BJ (cell line): ENCODE data around the gene ZBP1. TPM values are rescaled to one million over a fixed set of nuclear protein-coding genes. Genes with fewer than 3 reads are reported as not detected.

Experiments used
- CTCF ChIA-PET: fragments of 350-600 bp; formaldehyde crosslinking; extraction: SDS; loops from one replicate; lab custom pipeline; 2021; ENCODE audit warnings: antibody characterized with exemption, inconsistent platforms; lab: Yijun Ruan, JAX
- POLR2A ChIA-PET: fragments of 300-600 bp; sonication (Branson Sonifier 250); formaldehyde crosslinking; extraction: SDS; loops from one replicate; lab custom pipeline; 2021; ENCODE audit warnings: antibody characterized with exemption; lab: Charles Lee
- DNase-seq: peaks from one replicate; pipeline ENCODE4 v3.0.0-alpha.2; 2011; ENCODE audit warnings: low read depth
- H3K27me3 ChIP-seq: 2 replicates; pipeline ENCODE4 v1.6.0; 2011; ENCODE audit warnings: low read length; ENCODE audit not compliant: control insufficient read depth, insufficient read depth
- H3K36me3 ChIP-seq: 2 replicates; pipeline ENCODE4 v1.5.1; 2011; ENCODE audit warnings: low read length; ENCODE audit not compliant: control insufficient read depth, insufficient read depth
- H3K4me3 ChIP-seq: 2 replicates; pipeline ENCODE4 v1.5.1; 2011; ENCODE audit warnings: low read depth, mild to moderate bottlenecking, control low read depth, low read length
- polyA plus RNA-seq: library from polyadenylated mRNA; depleted of rRNA; stranded (reverse); fragments of >200 nt; gene quantifications from 2 replicates; pipeline ENCODE4 v1.2.3, GENCODE V29; 2011
- TF ChIP-seq, protein P1 (sequence below): IDR thresholded peaks from 2 replicates; pipeline ENCODE4 v1.5.1; 2011; ENCODE audit warnings: low read depth, mild to moderate bottlenecking, control low read depth, inconsistent platforms, low read length, moderate library complexity; ENCODE audit not compliant: insufficient read depth

The ZBP1 gene
- polyA plus RNA-seq, 1 experiment = not detected

DNA sequence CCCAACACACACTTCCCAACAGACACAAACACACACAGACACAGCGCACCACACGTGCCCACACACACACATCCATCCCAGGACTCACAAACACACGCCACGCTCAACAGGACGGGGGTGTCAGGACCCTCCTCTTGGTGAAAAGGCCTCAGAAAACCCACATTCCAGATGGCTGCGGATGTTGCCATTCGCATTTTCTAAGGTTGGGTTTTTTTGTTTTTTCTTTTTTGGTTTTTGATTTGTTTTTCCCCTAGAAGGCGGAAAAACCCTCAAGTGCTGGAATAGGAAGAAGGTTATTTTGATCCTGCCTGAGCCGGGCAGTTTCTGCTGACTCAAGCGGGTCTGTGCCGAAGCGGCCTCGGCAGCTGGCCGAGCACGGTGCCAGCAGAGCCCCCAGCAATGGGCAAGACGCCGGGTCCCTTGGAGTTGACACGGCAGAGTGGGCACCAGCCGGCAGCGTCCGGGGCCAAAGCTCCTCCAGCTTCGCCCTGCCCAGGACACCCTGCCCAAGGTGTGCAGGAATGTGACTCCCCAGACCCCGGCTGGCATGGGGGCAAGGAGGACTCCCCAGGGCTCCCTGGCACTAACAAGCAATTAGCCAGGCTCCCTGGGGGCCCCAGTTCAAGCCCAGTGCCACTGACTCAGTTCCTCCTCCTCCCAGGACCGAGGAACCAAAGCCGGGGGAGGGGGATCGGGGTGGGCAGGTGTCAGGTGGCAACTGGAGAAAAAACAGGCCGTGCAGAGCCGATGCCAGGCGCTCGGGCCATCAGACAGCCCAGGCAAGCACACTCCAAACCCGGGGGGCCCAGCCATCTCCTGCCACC is 40.9 kb upstream of the ZBP1 start:
- TF ChIP-seq, protein P1, sequence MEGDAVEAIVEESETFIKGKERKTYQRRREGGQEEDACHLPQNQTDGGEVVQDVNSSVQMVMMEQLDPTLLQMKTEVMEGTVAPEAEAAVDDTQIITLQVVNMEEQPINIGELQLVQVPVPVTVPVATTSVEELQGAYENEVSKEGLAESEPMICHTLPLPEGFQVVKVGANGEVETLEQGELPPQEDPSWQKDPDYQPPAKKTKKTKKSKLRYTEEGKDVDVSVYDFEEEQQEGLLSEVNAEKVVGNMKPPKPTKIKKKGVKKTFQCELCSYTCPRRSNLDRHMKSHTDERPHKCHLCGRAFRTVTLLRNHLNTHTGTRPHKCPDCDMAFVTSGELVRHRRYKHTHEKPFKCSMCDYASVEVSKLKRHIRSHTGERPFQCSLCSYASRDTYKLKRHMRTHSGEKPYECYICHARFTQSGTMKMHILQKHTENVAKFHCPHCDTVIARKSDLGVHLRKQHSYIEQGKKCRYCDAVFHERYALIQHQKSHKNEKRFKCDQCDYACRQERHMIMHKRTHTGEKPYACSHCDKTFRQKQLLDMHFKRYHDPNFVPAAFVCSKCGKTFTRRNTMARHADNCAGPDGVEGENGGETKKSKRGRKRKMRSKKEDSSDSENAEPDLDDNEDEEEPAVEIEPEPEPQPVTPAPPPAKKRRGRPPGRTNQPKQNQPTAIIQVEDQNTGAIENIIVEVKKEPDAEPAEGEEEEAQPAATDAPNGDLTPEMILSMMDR = no peak
- Histone ChIP-seq H3K4me3 (no peak overlapping the region), H3K36me3 (peaks cover 1% of the 10 kb centered on the region; the same call in 1 of the 2 replicates), H3K27me3 (no peaks in the 10 kb centered on the region)
- no peak for DNase-seq
- POLR2A ChIA-PET = no interaction called here
- CTCF ChIA-PET = interaction anchor here (0.6 kb wide), 1 partner anchor 1794 kb away, joined by 3 read pairs; no protein-coding TSS in a partner anchor

DNA sequence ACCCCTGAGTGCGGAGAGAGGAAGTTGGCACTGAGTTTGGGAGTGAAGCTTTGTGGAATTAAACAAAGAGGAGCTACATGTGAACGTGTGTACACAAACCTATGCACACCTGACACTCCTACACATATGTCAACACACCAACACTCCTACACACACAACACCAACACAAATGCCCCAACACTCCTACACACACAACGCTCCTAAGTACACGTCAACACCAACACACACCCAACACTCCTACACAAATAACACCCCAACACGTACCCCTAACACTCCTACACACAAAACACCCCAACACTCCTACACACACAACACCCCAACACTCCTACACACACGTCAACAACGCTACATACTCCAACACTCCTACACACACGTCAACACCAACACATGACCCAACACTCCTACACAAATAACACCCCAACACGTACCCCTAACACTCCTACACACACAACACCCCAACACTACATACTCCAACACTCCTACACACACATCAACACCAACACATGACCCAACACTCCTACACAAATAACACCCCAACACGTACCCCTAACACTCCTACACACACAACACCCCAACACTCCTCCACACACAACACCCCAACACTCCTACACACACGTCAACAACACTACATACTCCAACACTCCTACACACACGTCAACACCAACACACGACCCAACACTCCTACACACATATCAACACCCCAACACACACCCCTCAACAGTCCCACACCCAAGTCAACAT is 40.1 kb upstream of the ZBP1 start:
- DNase-seq = no peak
- TF ChIP-seq, protein P1 = no peak
- Histone ChIP-seq H3K27me3 (no peaks in the 10 kb centered on the region), H3K4me3 (no peak overlapping the region), H3K36me3 (peaks cover 1% of the 10 kb centered on the region; the same call in 1 of the 2 replicates)
- ChIA-PET POLR2A (no interaction called here), CTCF (interaction anchor here (1.6 to 1.9 kb wide), 2 partner anchors 427 to 519 kb away, joined by 4 to 7 read pairs; no protein-coding TSS in a partner anchor)

DNA sequence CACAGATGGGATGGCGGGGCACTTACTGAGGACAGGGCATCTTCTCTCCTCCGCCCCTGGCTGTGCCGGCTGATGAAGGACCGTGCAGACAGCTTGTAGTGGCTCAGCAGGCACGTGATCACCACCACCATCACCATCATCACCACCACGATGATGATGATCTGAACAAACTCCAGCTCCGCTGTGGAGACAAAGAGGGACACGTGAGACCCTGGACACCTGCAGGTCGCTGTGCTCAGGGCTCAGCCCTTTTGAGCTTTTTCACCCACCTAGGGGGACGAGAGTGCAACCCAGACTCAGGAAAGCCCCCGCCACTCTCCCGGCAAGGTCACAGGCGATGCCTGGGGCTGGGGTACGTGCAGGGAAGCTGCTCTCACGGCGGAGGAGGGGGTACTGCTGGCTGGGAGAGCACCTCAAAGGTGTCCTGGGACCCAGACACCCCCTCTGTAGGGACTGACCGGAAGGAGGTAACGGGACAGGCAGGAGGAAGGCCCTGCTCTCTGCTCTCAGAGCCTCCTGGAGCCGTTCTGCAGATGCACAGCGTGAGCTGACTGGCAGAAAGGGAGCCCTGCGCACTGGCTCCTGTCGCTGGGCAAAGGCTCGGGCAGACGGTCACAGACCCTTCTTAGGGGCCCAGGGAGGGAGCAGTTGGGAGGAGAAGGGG is 39.4 kb upstream of the ZBP1 start:
- Histone ChIP-seq H3K27me3 (no peaks in the 10 kb centered on the region), H3K36me3 (peaks cover 1% of the 10 kb centered on the region; the same call in 1 of the 2 replicates), H3K4me3 (no peak overlapping the region)
- CTCF ChIA-PET = interaction anchor here (1.6 to 1.9 kb wide), 2 partner anchors 427 to 520 kb away, joined by 4 to 7 read pairs; no protein-coding TSS in a partner anchor
- POLR2A ChIA-PET = no interaction called here
- TF ChIP-seq, protein P1 = no peak
- DNase-seq = no peak

DNA sequence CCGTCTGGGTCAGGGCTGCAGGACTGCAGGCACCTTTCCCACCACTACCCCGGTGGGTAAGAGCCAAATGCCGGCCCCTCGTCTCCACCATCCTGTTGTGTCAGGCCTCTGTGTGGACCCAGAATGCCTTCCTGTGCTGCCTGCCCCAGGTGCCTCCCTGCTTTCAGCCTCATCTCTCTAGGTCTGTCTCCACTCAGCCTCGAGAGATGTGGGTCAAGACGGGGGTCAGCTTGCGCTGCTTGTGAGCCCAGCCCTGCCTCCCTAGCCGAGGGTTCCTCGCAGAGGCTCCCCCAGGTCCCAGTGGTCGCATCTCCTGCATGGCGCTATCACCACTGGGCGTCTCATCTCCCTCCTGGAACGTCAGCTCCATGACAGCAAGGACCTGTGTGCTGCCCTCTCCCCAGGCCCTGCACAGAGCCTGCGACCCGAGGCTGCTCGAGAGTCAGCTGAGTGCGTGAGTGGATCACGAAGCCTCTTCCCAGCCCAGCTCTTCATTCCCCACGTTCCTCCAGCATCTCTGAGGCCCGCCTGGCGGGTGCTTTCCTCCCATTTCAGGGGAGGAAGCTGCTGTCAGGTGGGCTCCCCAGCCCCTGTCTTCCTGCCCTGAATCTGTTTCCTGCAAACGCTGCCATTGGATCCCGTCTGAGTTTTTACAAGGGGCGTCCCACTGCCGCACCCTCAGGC is 38.7 kb upstream of the ZBP1 start:
- ChIA-PET CTCF (interaction anchor here (0.6 to 1.9 kb wide), 3 partner anchors 428 to 757 kb away, joined by 3 to 7 read pairs (median 4); no protein-coding TSS in a partner anchor), POLR2A (no interaction called here)
- no peak for DNase-seq
- H3K36me3 ChIP-seq = peaks cover 1% of the 10 kb centered on the region; the same call in 1 of the 2 replicates
- TF ChIP-seq, protein P1 = no peak
- H3K4me3 ChIP-seq = no peak overlapping the region
- H3K27me3 ChIP-seq = no peaks in the 10 kb centered on the region
